Measurements from ENCODE around the gene ATG16L2.

Gene ATG16L2

GRCh38 chr11:72841397-72841796 is 27.2 kb downstream of the ATG16L2 start:
- no peak for TF ChIP-seq EZH2 (IDR thresholded peaks at IDR 0.05; ENCODE audit: borderline replicate concordance, low read length)
- no peaks in the 10 kb centered on the region for H3K9me2 ChIP-seq (ENCODE audit: low read depth, low read length)
- H4K20me1 ChIP-seq (ENCODE audit: insufficient read depth, low read length): no peaks in the 10 kb centered on the region
- H2AFZ ChIP-seq (ENCODE audit: low read length): no peak overlapping the region
- no peak overlapping the region for H3K9ac ChIP-seq (ENCODE audit: low read length)
- no peak overlapping the region for H3K4me3 ChIP-seq (ENCODE audit: low read depth, low read length, poor library complexity, severe bottlenecking)
- H3K4me2 ChIP-seq (ENCODE audit: low read length): no peak overlapping the region
- no peaks in the 10 kb centered on the region for H3K4me1 ChIP-seq (ENCODE audit: insufficient read depth, low read length, severe bottlenecking)
- no peaks in the 10 kb centered on the region for H3K79me2 ChIP-seq (ENCODE audit: insufficient read depth, low read length)
- no peaks in the 10 kb centered on the region for H3K27me3 ChIP-seq (ENCODE audit: insufficient read depth, low read length)
- H3K36me3 ChIP-seq (ENCODE audit: insufficient read depth, low read length): peaks cover 83% of the 10 kb centered on the region
- no peaks in the 10 kb centered on the region for H3F3A ChIP-seq (ENCODE audit: insufficient read depth, low read length)
- H3K9me3 ChIP-seq (ENCODE audit: low read length): no peaks in the 10 kb centered on the region
- H3K27ac ChIP-seq (ENCODE audit: low read depth, low read length, poor library complexity, severe bottlenecking): no peak overlapping the region

- no peaks in the 10 kb centered on the region for H3K27me3 ChIP-seq (ENCODE audit: insufficient read depth, low read length)
- H3F3A ChIP-seq (ENCODE audit: insufficient read depth, low read length): no peaks in the 10 kb centered on the region
- H3K36me3 ChIP-seq (ENCODE audit: insufficient read depth, low read length): peaks cover 82% of the 10 kb centered on the region
- H2AFZ ChIP-seq (ENCODE audit: low read length): no peak overlapping the region
- H3K79me2 ChIP-seq (ENCODE audit: insufficient read depth, low read length): no peaks in the 10 kb centered on the region
- no peak overlapping the region for H3K27ac ChIP-seq (ENCODE audit: low read depth, low read length, poor library complexity, severe bottlenecking)
- no peaks in the 10 kb centered on the region for H4K20me1 ChIP-seq (ENCODE audit: insufficient read depth, low read length)
- no peak overlapping the region for H3K4me3 ChIP-seq (ENCODE audit: low read depth, low read length, poor library complexity, severe bottlenecking)
- H3K9me2 ChIP-seq (ENCODE audit: low read depth, low read length): no peaks in the 10 kb centered on the region
- H3K9ac ChIP-seq (ENCODE audit: low read length): no peak overlapping the region
- no peak for TF ChIP-seq CTCF (IDR thresholded peaks at IDR 0.05; ENCODE audit: low read length)
- no peak for TF ChIP-seq EZH2 (IDR thresholded peaks at IDR 0.05; ENCODE audit: borderline replicate concordance, low read length)
- H3K4me1 ChIP-seq (ENCODE audit: insufficient read depth, low read length, severe bottlenecking): no peaks in the 10 kb centered on the region
- no peaks in the 10 kb centered on the region for H3K9me3 ChIP-seq (ENCODE audit: low read length)
- no peak overlapping the region for H3K4me2 ChIP-seq (ENCODE audit: low read length)
Observed at GRCh38 chr11:72842126-72842525, 27.9 kb downstream of the ATG16L2 start.

- Histone ChIP-seq H4K20me1 (ENCODE audit: insufficient read depth, low read length) (no peaks in the 10 kb centered on the region), H3K27me3 (ENCODE audit: insufficient read depth, low read length) (no peaks in the 10 kb centered on the region), H3K9ac (ENCODE audit: low read length) (no peak overlapping the region), H3K4me2 (ENCODE audit: low read length) (no peak overlapping the region), H3K9me2 (ENCODE audit: low read depth, low read length) (no peaks in the 10 kb centered on the region), H3K36me3 (ENCODE audit: insufficient read depth, low read length) (peaks cover 76% of the 10 kb centered on the region), H3K9me3 (ENCODE audit: low read length) (no peaks in the 10 kb centered on the region), H3K79me2 (ENCODE audit: insufficient read depth, low read length) (no peaks in the 10 kb centered on the region), H2AFZ (ENCODE audit: low read length) (no peak overlapping the region), H3K4me3 (ENCODE audit: low read depth, low read length, poor library complexity, severe bottlenecking) (no peak overlapping the region), H3K27ac (ENCODE audit: low read depth, low read length, poor library complexity, severe bottlenecking) (no peak overlapping the region), H3K4me1 (ENCODE audit: insufficient read depth, low read length, severe bottlenecking) (no peaks in the 10 kb centered on the region), H3F3A (ENCODE audit: insufficient read depth, low read length) (no peaks in the 10 kb centered on the region)
- TF ChIP-seq EZH2 (IDR thresholded peaks at IDR 0.05; ENCODE audit: borderline replicate concordance, low read length): no peak
- no peak for TF ChIP-seq CTCF (IDR thresholded peaks at IDR 0.05; ENCODE audit: low read length)
Observed at GRCh38 chr11:72842653-72843330, 28.6 kb downstream of the ATG16L2 start.

- Histone ChIP-seq H3K27me3 (ENCODE audit: insufficient read depth, low read length) (no peaks in the 10 kb centered on the region), H3K27ac (ENCODE audit: low read depth, low read length, poor library complexity, severe bottlenecking) (no peak overlapping the region), H3K4me3 (ENCODE audit: low read depth, low read length, poor library complexity, severe bottlenecking) (no peak overlapping the region), H3F3A (ENCODE audit: insufficient read depth, low read length) (no peaks in the 10 kb centered on the region), H3K9me3 (ENCODE audit: low read length) (no peaks in the 10 kb centered on the region), H2AFZ (ENCODE audit: low read length) (no peak overlapping the region), H3K4me2 (ENCODE audit: low read length) (no peak overlapping the region), H4K20me1 (ENCODE audit: insufficient read depth, low read length) (no peaks in the 10 kb centered on the region), H3K4me1 (ENCODE audit: insufficient read depth, low read length, severe bottlenecking) (no peaks in the 10 kb centered on the region), H3K36me3 (ENCODE audit: insufficient read depth, low read length) (peaks cover 74% of the 10 kb centered on the region), H3K79me2 (ENCODE audit: insufficient read depth, low read length) (no peaks in the 10 kb centered on the region), H3K9ac (ENCODE audit: low read length) (no peak overlapping the region), H3K9me2 (ENCODE audit: low read depth, low read length) (no peaks in the 10 kb centered on the region)
- TF ChIP-seq CTCF (IDR thresholded peaks at IDR 0.05; ENCODE audit: low read length): no peak
- no peak for TF ChIP-seq EZH2 (IDR thresholded peaks at IDR 0.05; ENCODE audit: borderline replicate concordance, low read length)
Observed at GRCh38 chr11:72844356-72844755, 30.1 kb downstream of the ATG16L2 start.

Measured in OCI-LY1 (cell line).